Measurements from ENCODE around the gene ACTL7A. TPM values are rescaled to one million over a fixed set of nuclear protein-coding genes. Genes with fewer than 3 reads are reported as not detected.

ACTL7A gene
- polyA plus RNA-seq, 1 donor (not counting 4 experiments of a cell fraction or from before 2014, with no cell fraction given) = not detected

DNA sequence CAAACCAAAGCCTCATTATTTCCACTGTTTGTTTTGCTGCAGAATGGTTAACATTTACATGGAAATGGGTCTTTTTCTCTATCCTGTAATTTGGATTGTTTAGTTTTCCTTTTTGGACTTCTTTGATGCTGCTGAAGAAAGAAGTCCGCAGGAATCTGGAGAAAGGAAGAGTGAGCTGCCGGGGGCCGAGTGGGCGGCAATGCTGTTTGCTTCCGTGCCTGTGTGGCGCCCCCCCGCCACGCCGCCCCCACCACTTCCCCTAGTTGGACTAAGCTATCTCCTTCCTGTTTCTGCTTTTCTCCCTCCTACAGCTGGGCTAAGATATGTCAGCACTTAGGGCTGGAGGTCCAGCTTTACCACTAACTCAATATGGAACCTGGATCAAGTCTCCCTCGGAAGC, 46.0 kb upstream of the ACTL7A start:
- Histone ChIP-seq H3K27me3 (ENCODE audit: control insufficient read depth, extremely low read depth, insufficient read depth, low read length) (no peaks in the 10 kb centered on the region), H3K9ac (ENCODE audit: control insufficient read depth, extremely low read depth, insufficient read depth, low read length) (no peak overlapping the region), H3K4me1 (ENCODE audit: control insufficient read depth, extremely low read depth, insufficient read depth, low read length) (peaks cover 18% of the 10 kb centered on the region), H3K9me3 (ENCODE audit: control insufficient read depth, low read depth, low read length) (no peaks in the 10 kb centered on the region), H3K27ac (ENCODE audit: control insufficient read depth, insufficient read depth, low read length) (no peak overlapping the region), H3K4me2 (ENCODE audit: control insufficient read depth, extremely low read depth, insufficient read depth, low read depth, low read length) (no peak overlapping the region), H2AFZ (ENCODE audit: control insufficient read depth, low read length) (no peak overlapping the region), H3K4me3 (ENCODE audit: control insufficient read depth in 2 of 3, extremely low read depth in 1 of 3, insufficient read depth in 2 of 3, low read depth in 1 of 3, low read length in 3 of 3) (no peak overlapping the region), H3K79me2 (ENCODE audit: control insufficient read depth, insufficient read depth, low read length) (no peaks in the 10 kb centered on the region), H3K36me3 (ENCODE audit: control insufficient read depth in 2 of 2, extremely low read depth in 1 of 2, insufficient read depth in 2 of 2, low read length in 2 of 2) (no peaks in the 10 kb centered on the region), H4K20me1 (ENCODE audit: control insufficient read depth, extremely low read depth, insufficient read depth, low read length) (no peaks in the 10 kb centered on the region), H3K9me1 (ENCODE audit: control insufficient read depth, extremely low read depth, insufficient read depth, low read length) (no peaks in the 10 kb centered on the region)
- FAIRE-seq (no peak), DNase-seq (ENCODE audit: low read depth, low spot score) (no peak)
- TF ChIP-seq, protein P1, sequence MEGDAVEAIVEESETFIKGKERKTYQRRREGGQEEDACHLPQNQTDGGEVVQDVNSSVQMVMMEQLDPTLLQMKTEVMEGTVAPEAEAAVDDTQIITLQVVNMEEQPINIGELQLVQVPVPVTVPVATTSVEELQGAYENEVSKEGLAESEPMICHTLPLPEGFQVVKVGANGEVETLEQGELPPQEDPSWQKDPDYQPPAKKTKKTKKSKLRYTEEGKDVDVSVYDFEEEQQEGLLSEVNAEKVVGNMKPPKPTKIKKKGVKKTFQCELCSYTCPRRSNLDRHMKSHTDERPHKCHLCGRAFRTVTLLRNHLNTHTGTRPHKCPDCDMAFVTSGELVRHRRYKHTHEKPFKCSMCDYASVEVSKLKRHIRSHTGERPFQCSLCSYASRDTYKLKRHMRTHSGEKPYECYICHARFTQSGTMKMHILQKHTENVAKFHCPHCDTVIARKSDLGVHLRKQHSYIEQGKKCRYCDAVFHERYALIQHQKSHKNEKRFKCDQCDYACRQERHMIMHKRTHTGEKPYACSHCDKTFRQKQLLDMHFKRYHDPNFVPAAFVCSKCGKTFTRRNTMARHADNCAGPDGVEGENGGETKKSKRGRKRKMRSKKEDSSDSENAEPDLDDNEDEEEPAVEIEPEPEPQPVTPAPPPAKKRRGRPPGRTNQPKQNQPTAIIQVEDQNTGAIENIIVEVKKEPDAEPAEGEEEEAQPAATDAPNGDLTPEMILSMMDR (optimal IDR thresholded peaks at IDR 0.05 in 1 of 3, IDR thresholded peaks at IDR 0.05 in 1 of 3, conservative IDR thresholded peaks at IDR 0.05 in 1 of 3; ENCODE audit: extremely low read depth in 1 of 3, insufficient read depth in 2 of 3, low read length in 3 of 3) = no peak
- no peak for TF ChIP-seq EZH2 (IDR thresholded peaks at IDR 0.05; ENCODE audit: low read length)
- dilution Hi-C loops (cut with MboI; ENCODE audit: extremely low pct_ligation_motif_present, low sequenced_read_pairs) = no loop called here

DNA sequence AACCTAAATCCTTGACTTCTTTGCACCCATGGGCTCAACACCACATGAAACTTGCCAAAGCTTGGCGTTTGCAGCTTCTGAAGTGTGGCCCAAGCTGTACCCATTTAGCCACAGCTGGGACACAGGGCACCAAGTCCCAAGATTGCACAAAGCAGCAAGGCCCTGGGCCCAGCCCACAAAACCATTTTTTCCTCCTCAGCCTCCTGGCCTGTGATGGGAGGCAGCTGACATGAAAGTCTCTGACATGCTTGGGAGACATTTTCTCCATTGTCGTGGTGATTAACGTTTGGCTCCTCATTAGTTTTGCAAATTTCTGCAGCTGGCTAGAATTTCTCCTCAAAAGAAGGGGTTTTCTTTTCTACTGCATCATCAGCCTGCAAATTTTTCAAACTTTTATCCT, 38.2 kb upstream of the ACTL7A start:
- Histone ChIP-seq H3K27ac (ENCODE audit: control insufficient read depth, insufficient read depth, low read length) (no peak overlapping the region), H3K36me3 (ENCODE audit: control insufficient read depth in 2 of 2, extremely low read depth in 1 of 2, insufficient read depth in 2 of 2, low read length in 2 of 2) (no peaks in the 10 kb centered on the region), H3K4me1 (ENCODE audit: control insufficient read depth, extremely low read depth, insufficient read depth, low read length) (no peaks in the 10 kb centered on the region), H3K9me3 (ENCODE audit: control insufficient read depth, low read depth, low read length) (peaks cover 2% of the 10 kb centered on the region), H3K4me3 (ENCODE audit: control insufficient read depth in 2 of 3, extremely low read depth in 1 of 3, insufficient read depth in 2 of 3, low read depth in 1 of 3, low read length in 3 of 3) (no peak overlapping the region), H3K9ac (ENCODE audit: control insufficient read depth, extremely low read depth, insufficient read depth, low read length) (no peak overlapping the region), H3K27me3 (ENCODE audit: control insufficient read depth, extremely low read depth, insufficient read depth, low read length) (no peaks in the 10 kb centered on the region), H2AFZ (ENCODE audit: control insufficient read depth, low read length) (no peak overlapping the region), H4K20me1 (ENCODE audit: control insufficient read depth, extremely low read depth, insufficient read depth, low read length) (no peaks in the 10 kb centered on the region), H3K9me1 (ENCODE audit: control insufficient read depth, extremely low read depth, insufficient read depth, low read length) (no peaks in the 10 kb centered on the region), H3K4me2 (ENCODE audit: control insufficient read depth, extremely low read depth, insufficient read depth, low read depth, low read length) (no peak overlapping the region), H3K79me2 (ENCODE audit: control insufficient read depth, insufficient read depth, low read length) (no peaks in the 10 kb centered on the region)
- DNase-seq (ENCODE audit: low read depth, low spot score) = no peak
- dilution Hi-C loops (cut with MboI; ENCODE audit: extremely low pct_ligation_motif_present, low sequenced_read_pairs) = no loop called here
- no peak for FAIRE-seq
- TF ChIP-seq, protein P1 (optimal IDR thresholded peaks at IDR 0.05 in 1 of 3, IDR thresholded peaks at IDR 0.05 in 1 of 3, conservative IDR thresholded peaks at IDR 0.05 in 1 of 3; ENCODE audit: extremely low read depth in 1 of 3, insufficient read depth in 2 of 3, low read length in 3 of 3) = no peak
- TF ChIP-seq EZH2 (IDR thresholded peaks at IDR 0.05; ENCODE audit: low read length) = no peak

All from keratinocyte (primary cell).